T-helper 17 cell (primary cell): ENCODE data around the gene TMEM143. TPM values are rescaled to one million over a fixed set of nuclear protein-coding genes. Genes with fewer than 3 reads are reported as not detected.

Experiments
- ATAC-seq: fragments of 150-1000 bp; cut with Tn5 transposase; 2 replicates; pipeline ENCODE4 v1.10.0; 2021; ENCODE audit warnings: mild to moderate bottlenecking, moderate library complexity
- DNase-seq, 3 donors: peaks; one replicate each; pipeline versions ENCODE4 v3.0.0 to v3.0.0-alpha.2; 2020 to 2021
- H3K9me3 ChIP-seq: one replicate; pipeline ENCODE4 v1.7.0; 2013; ENCODE audit warnings: low read length, mild to moderate bottlenecking; ENCODE audit not compliant: control insufficient read depth, poor library complexity, severe bottlenecking
- H3K27ac Mint-ChIP-seq: one replicate; pipeline ENCODE4 v1.8.0; 2022; ENCODE audit warnings: mild to moderate bottlenecking, moderate library complexity, mixed read lengths
- H3K27me3 Mint-ChIP-seq: one replicate; pipeline ENCODE4 v1.8.0; 2022; ENCODE audit warnings: mixed read lengths
- H3K36me3 Mint-ChIP-seq: one replicate; pipeline ENCODE4 v1.8.0; 2022; ENCODE audit warnings: low read depth, mixed read lengths
- H3K4me1 Mint-ChIP-seq: one replicate; pipeline ENCODE4 v1.8.0; 2022; ENCODE audit warnings: mild to moderate bottlenecking, mixed read lengths
- H3K4me3 Mint-ChIP-seq: one replicate; pipeline ENCODE4 v1.8.0; 2022; ENCODE audit warnings: mild to moderate bottlenecking, moderate library complexity, mixed read lengths
- total RNA-seq, 4 donors: library from RNA in 2 of 4; stranded (reverse) in 2 of 4; gene quantifications; one replicate each; pipeline ENCODE4 v1.2.3 and lab custom pipeline; 2022 to 2026

Gene TMEM143
- total RNA-seq, 2 donors from 2014 or later: 7.9 to 8.8 TPM

DNA sequence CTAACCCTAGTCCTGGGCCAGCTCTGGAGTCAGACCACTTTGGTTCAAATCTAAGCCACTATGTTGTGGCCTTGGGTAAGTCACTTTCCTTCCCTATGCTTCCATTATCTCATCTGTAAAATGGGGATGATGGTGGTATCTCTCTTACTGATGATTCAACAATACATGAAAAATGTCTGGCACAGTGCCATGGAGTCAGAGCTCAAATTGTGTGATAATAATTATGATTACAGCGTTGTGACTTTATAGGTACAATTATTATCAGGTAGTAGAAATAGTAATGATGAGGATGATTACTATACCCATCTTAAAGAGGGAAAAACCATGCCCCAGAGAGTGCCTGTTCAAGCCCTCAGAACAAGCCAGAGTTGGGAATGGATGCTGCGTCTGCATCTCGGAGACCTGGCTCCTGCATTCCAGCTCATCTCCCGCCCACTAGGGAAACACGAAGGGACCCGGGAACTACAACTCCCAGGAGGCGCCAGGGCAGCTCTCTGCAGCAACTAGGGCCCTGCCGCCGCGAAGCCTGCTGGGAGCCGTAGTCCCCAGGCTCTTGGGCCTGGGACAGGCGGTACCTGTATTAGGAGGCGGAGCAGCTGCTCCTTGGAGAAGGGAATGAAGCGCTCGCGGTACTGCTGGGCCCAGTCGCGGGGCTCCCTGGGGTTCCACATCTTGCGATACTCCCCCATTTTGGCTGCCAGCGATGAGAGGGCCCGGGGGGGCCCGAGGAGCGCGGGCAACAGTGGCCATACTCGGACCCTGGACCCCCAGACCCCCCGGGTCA, 832 bp downstream of the TMEM143 start:
- peak; percentile 81 to 84 (median 83) for DNase-seq
- Mint-ChIP-seq H3K36me3 (peaks cover 3% of the 10 kb centered on the region), H3K4me3 (peak overlapping the region; percentile 92), H3K4me1 (peaks cover 13% of the 10 kb centered on the region), H3K27ac (peak overlapping the region; percentile 90), H3K27me3 (no peaks in the 10 kb centered on the region)
- peak; percentile 67 for ATAC-seq
- H3K9me3 ChIP-seq: no peaks in the 10 kb centered on the region

DNA sequence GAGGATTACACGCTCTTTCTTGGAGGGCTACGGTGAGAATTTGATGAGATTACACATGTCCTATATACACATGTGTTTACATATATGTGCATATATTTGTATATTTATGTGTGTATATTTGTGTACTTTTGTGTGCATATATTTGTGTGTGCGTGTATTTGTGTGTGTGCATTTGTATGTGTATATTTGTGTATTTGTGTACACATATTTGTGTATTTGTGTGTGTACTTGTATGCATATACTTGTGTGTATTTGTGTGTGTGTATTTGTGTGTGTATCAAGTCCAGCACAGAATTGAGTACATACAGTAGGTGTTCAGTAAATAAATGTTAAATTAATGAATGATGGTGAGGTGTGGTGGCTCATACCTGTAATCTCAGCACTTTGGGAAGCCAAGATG, 1.8 kb downstream of the TMEM143 start:
- DNase-seq (no peak), ATAC-seq (no peak)
- no peaks in the 10 kb centered on the region for H3K9me3 ChIP-seq
- Mint-ChIP-seq H3K27ac (no peak overlapping the region), H3K36me3 (peaks cover 3% of the 10 kb centered on the region), H3K27me3 (no peaks in the 10 kb centered on the region), H3K4me3 (no peak overlapping the region), H3K4me1 (peaks cover 13% of the 10 kb centered on the region)

DNA sequence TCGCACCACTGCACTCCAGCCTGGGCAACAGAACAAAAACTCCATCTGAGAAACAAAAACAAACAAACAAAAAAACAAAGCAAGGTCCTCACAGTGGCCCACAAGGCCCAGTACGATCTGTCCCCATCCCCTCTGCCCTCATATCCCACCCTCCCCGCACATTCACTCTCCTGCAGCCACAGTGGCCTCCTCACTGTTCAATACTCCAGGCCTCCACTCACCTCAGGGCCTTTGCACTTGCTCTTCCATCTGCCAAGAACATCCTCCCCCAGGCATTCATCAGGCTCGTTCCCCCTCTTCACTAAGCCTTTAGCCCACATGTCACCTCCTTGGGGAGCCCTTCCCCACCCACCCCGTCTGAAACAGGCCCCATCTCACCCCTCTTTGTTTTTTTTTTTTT, 4.6 kb downstream of the TMEM143 start:
- Mint-ChIP-seq H3K4me3 (no peak overlapping the region), H3K27me3 (no peaks in the 10 kb centered on the region), H3K27ac (no peak overlapping the region), H3K4me1 (peaks cover 13% of the 10 kb centered on the region), H3K36me3 (peaks cover 3% of the 10 kb centered on the region)
- H3K9me3 ChIP-seq: no peaks in the 10 kb centered on the region
- no peak for ATAC-seq
- DNase-seq: no peak

DNA sequence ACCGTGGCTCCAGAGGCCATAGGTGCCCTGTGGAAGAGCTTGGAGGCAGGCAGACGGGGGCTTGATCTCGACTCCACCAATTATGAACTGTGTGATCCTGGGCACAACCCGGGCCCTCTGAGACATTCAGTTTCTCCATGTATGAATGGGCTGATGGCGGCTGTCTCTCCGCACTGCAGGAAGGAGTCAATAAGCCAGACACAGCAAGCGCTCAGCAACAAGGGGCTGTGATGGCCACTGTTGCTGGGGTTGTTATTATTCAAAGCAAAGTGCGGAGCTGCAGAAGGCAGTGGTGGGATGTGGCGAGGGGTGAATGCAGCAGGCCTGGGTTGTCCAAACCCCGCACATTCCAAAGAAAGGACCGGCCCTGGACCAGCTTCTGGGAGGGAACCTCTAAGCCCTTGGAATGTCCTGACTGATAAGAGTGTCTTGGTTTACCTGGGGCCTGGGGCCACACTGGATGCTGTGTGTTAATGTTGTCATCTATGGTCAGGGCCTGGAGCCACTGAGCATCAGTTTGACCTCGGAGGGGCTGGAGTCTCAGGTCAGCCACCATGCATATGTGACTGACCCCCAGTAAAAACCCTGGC, 8.3 kb downstream of the TMEM143 start:
- Mint-ChIP-seq H3K4me3 (no peak overlapping the region), H3K4me1 (peaks cover 9% of the 10 kb centered on the region), H3K27me3 (no peaks in the 10 kb centered on the region), H3K36me3 (peaks cover 3% of the 10 kb centered on the region), H3K27ac (no peak overlapping the region)
- H3K9me3 ChIP-seq: no peaks in the 10 kb centered on the region
- DNase-seq: no peak
- ATAC-seq: no peak

DNA sequence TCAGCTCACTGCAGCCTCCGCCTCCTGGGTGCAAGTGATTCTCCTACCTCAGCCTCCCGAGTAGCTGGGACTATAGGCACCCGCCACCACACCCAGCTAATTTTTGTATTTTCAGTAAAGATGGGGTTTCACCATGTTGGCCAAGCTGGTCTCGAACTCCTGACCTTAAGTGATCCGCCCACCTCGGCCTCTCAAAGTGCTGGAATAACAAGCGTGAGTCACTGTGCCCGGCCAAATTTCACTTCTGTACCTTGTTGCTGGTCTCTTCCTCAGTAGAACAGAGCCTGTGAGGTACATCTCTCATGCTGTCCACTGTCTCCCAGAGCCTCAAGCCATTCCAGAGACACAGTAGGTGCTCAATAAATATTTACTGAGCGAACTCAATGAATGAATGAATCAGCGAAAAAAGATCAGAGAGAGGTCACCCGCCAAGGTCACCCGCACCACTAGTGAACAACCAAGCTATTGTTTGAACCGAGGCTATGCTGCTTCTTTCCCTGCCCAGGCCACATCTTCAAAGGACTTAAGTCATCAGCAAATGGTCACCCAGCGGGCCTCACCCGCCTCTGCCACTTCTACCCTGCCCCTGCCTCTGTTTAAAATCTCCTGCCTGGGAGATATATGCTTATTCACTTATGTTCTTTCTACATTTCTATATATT, 9.3 kb downstream of the TMEM143 start:
- Mint-ChIP-seq H3K4me3 (no peak overlapping the region), H3K36me3 (peaks cover 3% of the 10 kb centered on the region), H3K4me1 (peaks cover 9% of the 10 kb centered on the region), H3K27ac (no peak overlapping the region), H3K27me3 (no peaks in the 10 kb centered on the region)
- ATAC-seq (no peak), DNase-seq (no peak)
- no peaks in the 10 kb centered on the region for H3K9me3 ChIP-seq

DNA sequence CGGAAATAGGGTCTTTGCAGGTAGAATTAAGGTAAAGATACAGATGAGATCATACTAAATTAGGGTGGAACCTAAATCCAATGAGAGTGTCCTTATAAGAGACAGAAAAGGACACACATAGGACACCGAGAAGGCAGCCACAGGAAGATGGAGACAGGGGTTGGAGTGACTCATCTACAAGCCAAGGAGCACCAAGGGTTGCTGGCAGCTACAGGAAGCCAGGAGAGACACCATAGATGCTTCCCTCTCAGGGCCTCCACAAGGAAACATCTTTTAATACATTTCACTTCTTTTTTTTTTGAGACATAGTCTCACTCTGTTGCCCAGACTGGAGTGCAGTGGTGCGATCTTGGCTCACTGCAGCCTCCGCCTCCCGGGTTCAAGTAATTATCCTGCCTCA, 10.1 kb downstream of the TMEM143 start:
- Mint-ChIP-seq H3K4me3 (no peak overlapping the region), H3K4me1 (peaks cover 9% of the 10 kb centered on the region), H3K36me3 (peaks cover 3% of the 10 kb centered on the region), H3K27ac (no peak overlapping the region), H3K27me3 (no peaks in the 10 kb centered on the region)
- no peaks in the 10 kb centered on the region for H3K9me3 ChIP-seq
- ATAC-seq (no peak), DNase-seq (no peak)

DNA sequence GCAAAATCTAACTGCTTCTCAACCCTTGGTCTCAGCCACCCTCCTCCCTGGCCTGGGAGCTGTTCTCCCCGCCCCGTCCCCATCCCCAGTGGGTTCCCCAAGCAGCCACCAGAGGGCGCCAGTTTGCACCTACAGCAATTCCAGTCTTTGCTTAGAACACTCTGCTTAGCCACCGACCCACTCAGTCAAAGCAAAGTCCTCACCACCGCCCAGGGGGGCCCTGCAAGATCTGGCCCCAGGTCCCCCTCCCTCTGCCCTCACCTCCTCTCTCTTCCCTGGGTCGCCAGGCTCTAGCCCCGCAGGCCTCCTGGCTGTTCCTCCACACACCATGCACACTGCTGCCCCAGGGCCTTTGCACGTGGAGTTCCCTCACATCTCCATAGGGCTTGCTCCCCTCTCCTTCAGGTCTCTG, 12.4 kb downstream of the TMEM143 start:
- peak; percentile 91 for ATAC-seq
- peak; percentile 57 to 77 (median 62) for DNase-seq
- H3K4me1 Mint-ChIP-seq: peaks cover 10% of the 10 kb centered on the region
- H3K4me3 Mint-ChIP-seq: peak overlapping the region; percentile 3
- no peaks in the 10 kb centered on the region for H3K27me3 Mint-ChIP-seq
- no peaks in the 10 kb centered on the region for H3K9me3 ChIP-seq
- no peak overlapping the region for H3K27ac Mint-ChIP-seq
- peaks cover 2% of the 10 kb centered on the region for H3K36me3 Mint-ChIP-seq

DNA sequence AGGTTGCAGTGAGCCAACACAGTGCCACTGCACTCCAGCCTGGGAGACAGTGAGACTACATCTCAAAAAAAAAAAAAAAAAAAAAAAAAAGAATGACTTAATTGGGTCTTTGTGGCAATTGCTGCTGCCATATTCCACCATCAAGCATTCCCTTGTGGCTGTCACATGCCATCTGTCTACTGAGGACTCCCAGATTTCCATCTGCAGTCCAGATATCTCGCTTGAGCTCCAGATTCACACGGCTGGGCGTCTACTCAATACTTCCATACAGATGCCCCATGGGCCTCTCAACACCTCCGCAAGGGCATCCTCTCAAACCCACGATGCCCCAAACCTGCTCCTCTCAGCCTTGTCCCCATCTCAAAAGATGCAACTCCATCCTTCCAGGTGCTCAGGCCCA, 12.9 kb downstream of the TMEM143 start:
- Mint-ChIP-seq H3K4me1 (peaks cover 10% of the 10 kb centered on the region), H3K27me3 (no peaks in the 10 kb centered on the region), H3K4me3 (no peak overlapping the region), H3K36me3 (peaks cover 2% of the 10 kb centered on the region), H3K27ac (no peak overlapping the region)
- ATAC-seq (no peak), DNase-seq (no peak)
- no peaks in the 10 kb centered on the region for H3K9me3 ChIP-seq

DNA sequence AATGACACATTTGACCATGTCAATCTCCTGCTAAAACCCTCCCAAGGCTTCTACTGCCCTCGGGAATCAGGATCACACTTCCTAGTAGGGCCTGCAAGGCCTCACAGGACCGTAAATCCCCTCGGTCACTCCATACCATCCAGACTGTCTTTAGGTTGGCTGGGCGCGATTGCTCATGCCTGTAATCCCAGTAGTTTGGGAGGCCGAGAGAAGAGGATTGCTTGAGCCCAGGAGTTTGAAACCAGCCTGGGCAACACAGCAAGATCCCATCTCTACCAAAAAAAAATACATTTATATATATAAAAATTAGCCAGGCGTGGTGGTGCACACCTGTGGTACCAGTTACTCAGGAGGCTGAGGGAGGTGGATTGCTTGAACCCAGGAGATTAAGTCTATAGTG, 15.0 kb downstream of the TMEM143 start:
- no peaks in the 10 kb centered on the region for H3K9me3 ChIP-seq
- H3K36me3 Mint-ChIP-seq: peaks cover 2% of the 10 kb centered on the region
- H3K27ac Mint-ChIP-seq: no peak overlapping the region
- H3K27me3 Mint-ChIP-seq: no peaks in the 10 kb centered on the region
- peaks cover 10% of the 10 kb centered on the region for H3K4me1 Mint-ChIP-seq
- no peak for ATAC-seq
- H3K4me3 Mint-ChIP-seq: no peak overlapping the region
- no peak for DNase-seq

DNA sequence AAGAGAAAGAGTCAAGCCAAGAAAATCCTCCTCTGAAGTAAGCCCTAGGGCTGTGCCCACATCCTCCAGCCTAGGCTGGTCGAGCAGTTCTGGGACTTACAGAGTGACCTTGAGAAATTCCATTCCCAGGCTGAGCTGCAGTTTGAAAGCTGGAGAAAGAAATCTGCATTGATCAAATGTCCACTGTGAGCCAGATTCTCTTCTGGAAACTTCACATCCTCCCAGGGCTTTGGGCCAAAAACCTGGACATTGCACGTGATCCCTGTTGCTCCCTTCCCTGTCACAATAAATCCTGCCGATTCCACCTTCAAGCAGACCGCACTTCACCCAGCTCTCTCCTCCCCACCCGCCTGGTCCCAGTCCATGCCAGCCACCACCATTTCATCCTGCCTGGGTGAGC, 15.7 kb downstream of the TMEM143 start:
- no peak for ATAC-seq
- Mint-ChIP-seq H3K36me3 (peaks cover 2% of the 10 kb centered on the region), H3K27ac (no peak overlapping the region), H3K27me3 (no peaks in the 10 kb centered on the region), H3K4me3 (no peak overlapping the region), H3K4me1 (peaks cover 10% of the 10 kb centered on the region)
- H3K9me3 ChIP-seq: no peaks in the 10 kb centered on the region
- no peak for DNase-seq

DNA sequence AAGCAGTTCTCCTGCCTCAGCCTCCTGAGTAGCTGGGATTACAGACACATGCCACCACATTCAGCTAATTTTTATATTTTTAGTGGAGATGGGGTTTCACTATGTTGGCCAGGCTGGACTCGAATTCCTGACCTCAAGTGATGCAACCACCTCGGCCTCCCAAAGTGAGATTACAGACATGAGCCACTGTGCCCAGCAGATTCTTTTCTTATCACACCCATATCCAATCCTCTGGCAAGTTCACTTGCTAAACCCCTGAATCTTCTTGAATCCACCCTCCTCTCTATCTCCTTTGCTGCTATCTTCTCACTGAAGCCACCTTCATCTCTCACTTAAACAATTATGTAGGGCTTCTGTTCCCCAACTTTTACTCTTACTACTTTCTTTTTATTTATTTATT, 17.5 kb downstream of the TMEM143 start:
- Mint-ChIP-seq H3K27me3 (no peaks in the 10 kb centered on the region), H3K4me3 (no peak overlapping the region), H3K4me1 (peaks cover 6% of the 10 kb centered on the region), H3K27ac (no peak overlapping the region), H3K36me3 (peaks cover 2% of the 10 kb centered on the region)
- H3K9me3 ChIP-seq: no peaks in the 10 kb centered on the region
- DNase-seq: no peak
- no peak for ATAC-seq

DNA sequence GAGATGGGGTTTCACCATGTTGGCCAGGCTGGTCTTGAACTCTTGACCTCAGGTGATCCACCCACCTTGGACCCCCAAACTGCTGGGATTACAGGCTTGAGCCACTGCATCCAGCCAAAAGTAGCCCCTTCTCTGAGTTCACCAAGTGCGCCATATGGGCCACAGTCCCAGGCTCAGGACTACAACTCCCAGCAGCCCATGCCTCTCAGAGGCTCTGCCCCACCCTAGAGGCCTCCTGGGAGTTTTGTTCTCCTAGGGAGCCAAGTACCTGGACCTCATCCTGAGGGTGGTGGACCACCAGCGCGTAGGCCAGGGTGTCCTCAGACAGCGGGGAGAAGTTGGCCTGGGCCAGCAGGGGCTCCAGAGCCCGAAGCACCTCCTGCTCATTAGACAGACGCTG, 18.8 kb downstream of the TMEM143 start:
- no peak overlapping the region for H3K4me3 Mint-ChIP-seq
- no peak overlapping the region for H3K27ac Mint-ChIP-seq
- peaks cover 3% of the 10 kb centered on the region for H3K4me1 Mint-ChIP-seq
- peaks cover 2% of the 10 kb centered on the region for H3K36me3 Mint-ChIP-seq
- no peaks in the 10 kb centered on the region for H3K9me3 ChIP-seq
- DNase-seq (no peak), ATAC-seq (no peak)
- no peaks in the 10 kb centered on the region for H3K27me3 Mint-ChIP-seq

DNA sequence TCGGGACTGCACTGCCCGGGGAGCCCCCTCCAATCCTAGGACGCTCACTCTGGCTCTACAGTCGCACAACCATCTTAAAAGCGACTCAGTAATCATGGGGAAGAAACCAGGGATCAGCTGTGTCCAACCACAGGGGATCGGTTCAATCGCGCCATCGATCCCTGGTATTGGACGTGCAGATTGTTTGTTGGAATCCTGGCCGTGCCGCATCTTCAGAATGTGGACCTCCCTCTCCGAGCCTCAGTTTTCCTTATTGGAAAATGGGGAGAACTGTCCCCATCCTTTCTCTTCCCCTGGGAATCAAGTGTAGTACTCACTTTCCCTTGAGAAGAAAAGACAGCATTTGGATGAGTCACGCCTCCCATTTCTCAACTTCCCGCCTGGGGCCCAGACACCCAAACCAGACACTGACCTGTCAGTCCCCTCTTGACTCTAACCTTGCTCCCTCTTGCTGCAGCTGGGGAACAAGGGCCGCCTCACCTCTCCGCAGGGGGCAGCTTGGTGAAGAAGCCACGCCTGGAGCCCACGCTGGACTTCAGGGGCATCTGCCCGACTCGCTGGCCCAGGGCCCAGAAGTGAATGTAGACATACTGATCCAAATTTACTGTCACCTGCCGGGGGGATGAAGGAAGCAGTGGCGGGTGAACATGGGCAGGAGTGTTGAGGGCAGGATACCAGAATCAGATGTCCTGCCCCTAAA, 20.7 kb downstream of the TMEM143 start:
- Mint-ChIP-seq H3K4me1 (peaks cover 1% of the 10 kb centered on the region), H3K27ac (no peak overlapping the region), H3K4me3 (no peak overlapping the region), H3K36me3 (no peaks in the 10 kb centered on the region), H3K27me3 (no peaks in the 10 kb centered on the region)
- no peaks in the 10 kb centered on the region for H3K9me3 ChIP-seq
- no peak for DNase-seq
- ATAC-seq: no peak
